Small intestine (tissue), 7 donors: ENCODE measurements around the gene DAZAP1. TPM values are rescaled to one million over a fixed set of nuclear protein-coding genes. Genes with fewer than 3 reads are reported as not detected.
A peak's percentile ranks its signal among the peaks of the same experiment; 100 is the strongest.

Experiments used
- DNase-seq, 2 donors: peaks; one replicate each; pipeline versions ENCODE4 v3.0.0 to v3.0.0-alpha.2; 2013
- FAIRE-seq: peaks from 2 replicates; lab custom pipeline; 2012; peaks lifted over from hg19 to GRCh38; lab: Jason Lieb, UNC
- H3K27ac ChIP-seq, 3 donors: one replicate each; pipeline ENCODE4 v1.5.1; 2013; ENCODE audit warnings: low read length in 2 of 3, mild to moderate bottlenecking in 2 of 3, control low read depth in 1 of 3, inconsistent platforms in 1 of 3, low read depth in 1 of 3, moderate library complexity in 1 of 3
- H3K27me3 ChIP-seq, 3 donors: one replicate each; pipeline ENCODE4 v1.6.1; 2013; ENCODE audit warnings: low read length in 3 of 3, inconsistent platforms in 1 of 3; ENCODE audit not compliant: control insufficient read depth in 3 of 3, insufficient read depth in 3 of 3
- H3K36me3 ChIP-seq, 3 donors: one replicate each; pipeline ENCODE4 v1.6.1; 2013; ENCODE audit warnings: low read length in 3 of 3, inconsistent platforms in 1 of 3, low read depth in 1 of 3, mild to moderate bottlenecking in 1 of 3, moderate library complexity in 1 of 3; ENCODE audit not compliant: control insufficient read depth in 3 of 3, insufficient read depth in 2 of 3
- H3K4me1 ChIP-seq, 3 donors: one replicate each; pipeline ENCODE4 v1.6.1; 2013; ENCODE audit warnings: low read length in 2 of 3, inconsistent platforms in 1 of 3, low read depth in 1 of 3, mild to moderate bottlenecking in 1 of 3, moderate library complexity in 1 of 3; ENCODE audit not compliant: control insufficient read depth in 3 of 3, insufficient read depth in 2 of 3
- H3K4me3 ChIP-seq, 3 donors: one replicate each; pipeline ENCODE4 v1.5.1; 2013; ENCODE audit warnings: low read length in 3 of 3, control low read depth in 1 of 3, inconsistent platforms in 1 of 3, low read depth in 1 of 3, mild to moderate bottlenecking in 1 of 3, moderate library complexity in 1 of 3
- H3K9me3 ChIP-seq, 2 donors: one replicate each; pipeline ENCODE4 v1.6.1; 2013; ENCODE audit warnings: low read depth in 1 of 2, low read length in 1 of 2; ENCODE audit not compliant: control insufficient read depth in 2 of 2, insufficient read depth in 1 of 2
- WGBS, 3 donors: extraction: QIAGEN DNeasy Blood & Tissue Kit; methylation state at CpG; one replicate each; pipeline ENCODE4 v1.1.7; 2013; 5-methylcytosine and 5-hydroxymethylcytosine counted together
- polyA plus RNA-seq, 4 donors: library from polyadenylated mRNA; stranded (reverse) in 3 of 4; unstranded in 1 of 4; fragments of 200-250 nt in 3 of 4; fragments of 120-200 nt in 1 of 4; gene quantifications; one replicate each; pipeline versions ENCODE4 v1.2.1 to v1.2.3, GENCODE V29; 2013
- donor health status: healthy with polysubstance abuse.
- donor health status: control.
- donor health status: control.
- donor health status: Bipolar disorder and iron deficiency.
- donor health status: healthy.

DAZAP1 gene
- polyA plus RNA-seq, 4 donors: 60.2 to 124 (median 80.5) TPM

- FAIRE-seq (no peak), DNase-seq (no peak)
- H3K27ac ChIP-seq: peak overlapping the region; percentile 66 to 93 (median 93)
- peaks cover 9 to 36% (median 22%) of the 10 kb centered on the region in 3 donors for H3K4me1 ChIP-seq
- H3K9me3 ChIP-seq: no peaks in the 10 kb centered on the region
- no peaks in the 10 kb centered on the region for H3K27me3 ChIP-seq
- 32 to 56% (median 38%) methylated on average over 30 to 33 of the region's 33 CpGs for WGBS, 3 donors
- H3K4me3 ChIP-seq: peak overlapping the region in 2 of 3 donors; percentile 99
- peaks cover 2 to 56% (median 7%) of the 10 kb centered on the region in 3 donors for H3K36me3 ChIP-seq
These were observed 2.0 kb downstream of the DAZAP1 start for GRCh38 chr19:1409204-1410005.

- H3K9me3 ChIP-seq: no peaks in the 10 kb centered on the region
- H3K4me1 ChIP-seq: peaks cover 9 to 42% (median 22%) of the 10 kb centered on the region in 3 donors
- WGBS, 3 donors: 69 to 72% (median 69%) methylated on average over 23 of the region's 23 CpGs
- peak overlapping the region in 2 of 3 donors; percentile 6 to 99 for H3K4me3 ChIP-seq
- H3K27me3 ChIP-seq: no peaks in the 10 kb centered on the region
- no peak for FAIRE-seq
- peak overlapping the region in 1 of 3 donors; percentile 12 for H3K27ac ChIP-seq
- H3K36me3 ChIP-seq: peaks cover 2 to 61% (median 7%) of the 10 kb centered on the region in 3 donors
- DNase-seq: no peak
These were observed 2.9 kb downstream of the DAZAP1 start for GRCh38 chr19:1410136-1410786.

DNA sequence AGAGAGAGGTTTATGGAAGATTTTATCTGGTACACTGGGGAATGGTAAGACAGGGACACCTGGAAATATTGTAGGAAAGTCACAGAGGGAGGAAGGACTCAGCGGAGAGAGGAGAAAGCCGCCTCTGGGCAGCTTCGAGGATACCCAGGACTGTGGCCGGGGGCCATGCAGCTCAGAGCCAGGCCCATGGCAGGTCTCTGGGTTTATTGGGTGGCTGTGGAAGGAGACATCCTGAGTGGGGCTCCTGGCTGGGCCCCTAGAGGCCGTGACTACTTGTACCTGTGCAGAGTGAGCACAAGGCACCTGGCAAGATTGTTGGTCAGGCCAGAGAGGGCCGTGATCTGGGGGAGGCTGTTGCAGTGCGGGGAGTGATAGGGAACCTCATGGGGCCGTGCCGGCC, 3.4 kb downstream of the DAZAP1 start:
- H3K4me1 ChIP-seq: peaks cover 12 to 47% (median 27%) of the 10 kb centered on the region in 3 donors
- no peaks in the 10 kb centered on the region for H3K9me3 ChIP-seq

DNA sequence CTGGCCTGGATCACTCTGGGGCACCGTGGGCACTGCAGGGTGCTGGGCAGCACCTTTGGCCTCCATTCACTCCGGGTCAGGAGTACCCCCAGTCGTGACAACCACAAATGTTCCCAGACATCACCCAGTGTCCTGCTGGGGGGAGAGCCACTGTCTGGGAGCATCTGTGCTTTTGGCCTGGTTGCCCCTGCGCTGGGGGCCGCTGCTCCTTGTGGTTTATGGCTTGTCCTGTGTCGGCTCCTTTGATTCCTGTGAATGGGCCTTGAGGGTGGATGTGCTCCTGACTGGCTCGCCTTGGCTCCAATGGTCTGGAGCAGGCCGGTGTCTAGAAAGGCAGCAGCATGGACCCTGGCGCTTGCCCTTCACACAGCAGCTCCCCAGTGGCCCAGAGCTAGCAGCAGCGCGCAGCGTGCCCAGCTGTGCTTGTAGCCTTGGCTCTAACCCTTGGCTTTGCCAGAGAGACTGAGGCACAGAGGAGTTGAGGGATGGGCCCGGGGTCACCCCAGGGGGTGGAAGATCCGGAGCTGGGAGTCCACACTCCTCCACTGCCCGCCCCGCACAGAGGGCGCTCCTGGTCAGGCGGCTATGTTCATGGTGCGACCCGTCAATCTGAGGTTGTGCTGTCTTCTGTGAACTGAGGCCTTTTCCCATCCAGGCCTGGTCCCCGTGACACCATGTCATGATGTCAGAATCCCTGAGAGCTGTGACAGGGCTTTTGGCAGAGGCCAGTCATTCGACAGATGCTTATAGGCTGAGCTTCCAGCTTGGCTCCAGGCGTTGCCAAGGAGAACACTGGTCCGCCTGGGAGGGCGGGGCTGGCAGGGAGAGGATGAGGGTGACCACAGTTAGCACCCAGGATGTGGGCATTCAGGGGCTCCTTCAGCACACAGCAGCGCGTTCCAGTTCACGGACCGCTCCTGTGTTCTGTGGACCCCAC, 4.1 kb downstream of the DAZAP1 start:
- H3K4me3 ChIP-seq: no peak overlapping the region
- 55 to 65% (median 64%) methylated on average over 29 of the region's 29 CpGs for WGBS, 3 donors
- peak overlapping the region in 2 of 3 donors; percentile 28 to 50 for H3K27ac ChIP-seq
- no peaks in the 10 kb centered on the region for H3K9me3 ChIP-seq
- H3K36me3 ChIP-seq: peaks cover 4 to 72% (median 9%) of the 10 kb centered on the region in 3 donors
- DNase-seq (no peak), FAIRE-seq (no peak)
- H3K27me3 ChIP-seq: no peaks in the 10 kb centered on the region
- H3K4me1 ChIP-seq: peaks cover 17 to 49% (median 34%) of the 10 kb centered on the region in 3 donors

More for the DNA sequence above, 3.4 kb downstream of the DAZAP1 start:
- Histone ChIP-seq H3K36me3 (peaks cover 2 to 64% (median 7%) of the 10 kb centered on the region in 3 donors), H3K27me3 (no peaks in the 10 kb centered on the region), H3K4me3 (peak overlapping the region in 1 of 3 donors; percentile 10), H3K27ac (peak overlapping the region in 1 of 3 donors; percentile 8)
- no peak for FAIRE-seq
- no peak for DNase-seq
- WGBS, 3 donors: 68 to 71% (median 68%) methylated on average over 8 to 9 of the region's 9 CpGs

- Histone ChIP-seq H3K4me1 (peaks cover 17 to 56% (median 35%) of the 10 kb centered on the region in 3 donors), H3K27ac (no peak overlapping the region), H3K36me3 (peaks cover 4 to 81% (median 9%) of the 10 kb centered on the region in 3 donors), H3K9me3 (no peaks in the 10 kb centered on the region), H3K4me3 (no peak overlapping the region), H3K27me3 (no peaks in the 10 kb centered on the region)
- 63 to 72% (median 64%) methylated on average over 20 to 21 of the region's 21 CpGs for WGBS, 3 donors
- DNase-seq (no peak), FAIRE-seq (no peak)
These were observed 5.0 kb downstream of the DAZAP1 start for GRCh38 chr19:1412323-1412923.

- no peak for DNase-seq
- FAIRE-seq: no peak
- no peaks in the 10 kb centered on the region for H3K27me3 ChIP-seq
- H3K4me3 ChIP-seq: no peak overlapping the region
- H3K27ac ChIP-seq: no peak overlapping the region
- peaks cover 4 to 88% (median 9%) of the 10 kb centered on the region in 3 donors for H3K36me3 ChIP-seq
- H3K4me1 ChIP-seq: peaks cover 17 to 63% (median 35%) of the 10 kb centered on the region in 3 donors
- H3K9me3 ChIP-seq: no peaks in the 10 kb centered on the region
- WGBS, 3 donors: 76 to 78% (median 77%) methylated on average over 36 of the region's 36 CpGs
These were observed 5.8 kb downstream of the DAZAP1 start for GRCh38 chr19:1412995-1413800.
